Activated CD8-positive, alpha-beta memory T cell treated with anti-CD3 and anti-CD28 coated beads for 48 hours (primary cell): ENCODE data around the gene WT1.
"Not testable (repeated sequence)": the region's sequence is repeated elsewhere in the genome, so short reads cannot be mapped to it uniquely, and the experiment has no call there.

ENCODE experiments used
- DNase-seq, 3 experiments: peaks; one replicate each; pipeline ENCODE4 v3.0.0-alpha.2; 2020; ENCODE audit warnings: low read depth in 2 of 3, low spot score in 2 of 3

Gene WT1

GRCh38 chr11:32435511-32435941, at the start of gene WT1:
WT1 (minus strand) TSS chr11:32435539.
- no peak for DNase-seq

GRCh38 chr11:32479291-32479690, 44.0 kb upstream of the WT1 start:
- DNase-seq = no peak

DNA sequence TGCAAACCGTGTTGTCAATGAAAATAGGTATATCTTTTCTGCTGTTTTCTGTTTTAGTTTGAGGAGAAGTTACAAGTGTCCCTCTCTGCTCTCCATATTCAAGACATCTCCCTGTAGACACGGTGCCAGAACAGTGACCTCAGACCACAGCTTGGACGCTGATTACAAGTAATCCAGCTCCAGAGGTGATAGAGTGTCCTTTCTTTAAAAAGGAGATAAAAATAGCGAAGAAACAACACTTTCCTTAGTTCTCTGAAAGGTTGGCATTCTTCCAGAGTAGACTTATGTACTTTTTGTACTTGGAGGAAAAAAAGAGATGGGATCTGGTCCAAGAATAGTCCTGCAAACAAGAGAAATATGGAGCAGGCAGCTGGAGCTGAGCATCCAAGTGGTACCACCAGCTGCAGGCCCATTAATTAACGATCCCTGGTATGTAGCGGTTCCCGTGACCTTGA, 43.0 kb upstream of the WT1 start:
- DNase-seq = no peak

- no peak for DNase-seq
These were observed 38.1 kb upstream of the WT1 start for GRCh38 chr11:32473282-32473909.

DNA sequence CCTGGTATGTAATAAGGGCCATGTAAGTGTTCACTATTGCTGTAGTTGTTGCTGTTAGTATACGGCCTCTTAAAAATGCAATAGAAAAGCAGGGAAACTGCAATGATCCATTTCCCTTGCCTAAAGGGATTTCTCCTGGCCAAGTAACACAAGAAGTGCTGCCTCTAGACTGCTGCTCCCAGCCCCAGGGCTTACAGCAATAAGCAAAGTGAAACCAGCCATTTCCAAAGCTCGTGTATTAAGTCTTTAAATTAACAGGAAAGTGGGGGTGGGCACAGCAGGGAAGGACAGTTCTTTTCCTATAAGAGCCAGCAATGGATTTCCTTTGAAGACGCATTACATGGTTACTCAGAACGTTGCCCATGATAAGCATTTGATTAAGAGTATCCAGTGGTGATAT, 36.9 kb upstream of the WT1 start:
- no peak for DNase-seq

- not testable (repeated sequence) for DNase-seq
These were observed 36.2 kb upstream of the WT1 start for GRCh38 chr11:32471544-32471943.

DNA sequence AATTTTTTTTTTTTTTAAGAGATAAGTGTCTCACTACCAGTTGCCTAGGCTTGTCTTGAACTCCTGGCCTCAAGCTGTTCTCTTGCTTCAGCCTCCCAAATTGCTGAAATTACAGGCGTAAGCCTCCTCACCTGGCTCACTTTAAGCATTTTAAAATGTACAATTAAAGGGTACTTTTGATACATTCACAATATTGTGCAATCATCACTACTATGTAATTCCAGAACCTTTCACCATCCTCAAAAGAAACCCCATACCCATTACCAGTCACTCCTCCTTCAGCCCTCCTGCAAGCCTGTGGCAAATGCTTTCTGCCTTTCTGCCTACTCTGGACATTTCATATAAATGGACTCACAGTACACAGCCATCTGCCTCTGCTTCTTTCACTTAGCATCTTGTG, 34.5 kb upstream of the WT1 start:
- DNase-seq = no peak

GRCh38 chr11:32466279-32466915, 31.1 kb upstream of the WT1 start:
- DNase-seq = no peak

DNA sequence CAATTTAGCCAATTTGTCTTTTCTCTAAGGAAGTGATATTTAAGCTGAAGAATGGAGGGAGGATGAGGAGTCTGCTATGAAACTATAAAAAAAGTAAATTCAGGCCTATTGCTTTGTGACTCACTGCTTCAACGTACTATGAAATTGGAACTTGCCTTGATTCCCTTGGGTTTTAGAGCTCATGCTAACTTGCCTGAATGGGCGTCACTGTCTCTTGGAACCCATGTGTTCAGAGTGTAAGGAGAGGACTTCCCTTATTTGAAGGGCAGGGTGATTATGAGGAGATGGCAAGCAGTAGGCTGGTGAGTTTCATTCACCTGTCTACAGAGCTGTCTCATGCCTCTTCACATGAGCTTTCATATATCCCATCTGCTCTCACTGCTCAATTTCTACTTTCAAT, 28.7 kb upstream of the WT1 start:
- no peak for DNase-seq

DNA sequence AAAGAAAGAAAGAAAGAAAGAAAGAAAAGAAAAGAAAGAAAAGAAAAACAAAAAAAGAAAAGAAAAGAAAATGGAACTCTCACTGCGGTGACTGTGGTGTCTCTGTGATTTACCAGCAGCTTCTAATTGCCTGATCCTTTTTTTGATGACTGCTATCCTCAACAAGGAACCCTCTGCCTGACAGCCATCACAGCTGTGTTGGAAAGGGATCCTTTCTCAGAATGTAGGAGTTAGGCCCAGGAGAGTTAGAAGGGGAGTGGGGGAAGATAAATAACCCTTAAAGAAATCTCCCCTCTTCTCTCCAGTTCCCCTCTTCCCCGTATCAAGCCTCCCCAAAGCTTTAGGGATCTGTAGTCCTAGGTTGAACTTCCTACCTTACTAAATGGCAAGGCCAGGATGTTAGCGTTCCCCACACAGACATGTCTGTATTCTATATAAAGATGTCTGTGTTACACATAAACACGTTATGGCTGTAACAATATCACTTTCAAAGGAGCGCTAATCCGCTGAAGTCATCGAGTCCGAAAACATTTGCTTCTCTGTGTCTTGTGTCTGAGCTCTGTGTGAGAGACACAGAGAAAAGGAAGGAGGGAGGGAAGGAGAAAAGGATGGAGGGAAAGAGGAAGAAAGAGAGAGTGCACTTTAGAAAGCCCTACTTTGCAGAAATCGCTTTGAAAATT, 26.8 kb upstream of the WT1 start:
- DNase-seq = no peak

DNA sequence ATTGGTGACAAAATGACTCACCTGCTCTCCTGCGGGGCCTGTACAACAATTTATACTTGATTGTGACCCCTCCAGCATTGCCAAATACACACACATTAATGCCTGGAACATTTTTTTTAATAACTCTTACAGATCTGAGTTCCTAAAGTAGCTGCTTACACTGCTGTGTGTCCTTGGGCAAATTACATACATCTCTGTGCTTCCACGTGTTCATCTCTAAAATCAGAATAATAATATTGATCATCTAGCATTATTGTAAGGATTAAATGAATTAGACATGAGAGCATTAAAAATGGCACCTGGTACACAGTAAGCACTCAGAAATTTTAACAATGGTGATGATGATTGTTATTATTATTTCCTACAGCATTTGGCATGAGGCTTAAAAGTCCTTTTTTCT, 21.5 kb upstream of the WT1 start:
- no peak for DNase-seq

GRCh38 chr11:32454993-32455392, 19.7 kb upstream of the WT1 start:
- no peak for DNase-seq

GRCh38 chr11:32451808-32452207, 16.5 kb upstream of the WT1 start:
- DNase-seq = no peak

- no peak for DNase-seq
These were observed 15.0 kb upstream of the WT1 start for GRCh38 chr11:32450372-32450771.

DNA sequence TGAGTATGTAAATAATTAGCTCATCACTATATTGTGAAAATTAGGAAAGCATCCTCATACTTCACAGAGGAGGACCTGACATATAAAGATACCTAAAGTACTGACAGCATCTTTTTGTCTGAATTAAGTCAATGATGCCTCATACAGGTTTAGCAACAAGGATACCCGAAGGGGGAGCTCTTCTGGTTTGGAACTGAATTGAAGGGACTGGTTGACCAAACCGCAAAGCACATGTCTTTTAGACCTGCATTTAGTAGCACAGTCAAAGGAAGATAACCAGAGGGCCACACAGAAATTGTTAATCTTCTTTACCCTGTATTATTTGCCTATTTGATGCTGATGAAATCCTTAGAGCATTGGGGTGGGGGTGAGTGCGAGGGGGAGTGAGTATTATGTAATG, 12.9 kb upstream of the WT1 start:
- DNase-seq = no peak

DNA sequence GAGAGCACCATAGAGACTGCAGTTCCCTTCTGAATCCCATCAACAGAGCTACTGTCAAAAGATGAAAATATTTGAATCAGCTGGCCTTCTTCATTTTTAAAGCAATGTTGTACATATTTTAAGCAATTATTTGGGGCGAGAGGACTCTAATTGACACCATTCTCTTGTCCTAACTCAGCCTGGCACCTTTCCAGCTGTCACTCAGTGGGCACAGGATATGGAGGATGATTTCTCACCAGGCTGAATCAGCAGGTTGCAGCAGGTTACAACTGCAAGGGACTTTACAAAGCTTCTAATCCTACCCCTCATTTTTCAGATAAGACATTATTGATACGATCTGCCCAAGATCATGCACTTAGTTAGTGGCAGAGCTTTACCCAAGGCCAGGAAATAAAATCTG, 11.9 kb upstream of the WT1 start:
- no peak for DNase-seq

- DNase-seq = no peak
These were observed 10.9 kb upstream of the WT1 start for GRCh38 chr11:32446227-32446626.

DNA sequence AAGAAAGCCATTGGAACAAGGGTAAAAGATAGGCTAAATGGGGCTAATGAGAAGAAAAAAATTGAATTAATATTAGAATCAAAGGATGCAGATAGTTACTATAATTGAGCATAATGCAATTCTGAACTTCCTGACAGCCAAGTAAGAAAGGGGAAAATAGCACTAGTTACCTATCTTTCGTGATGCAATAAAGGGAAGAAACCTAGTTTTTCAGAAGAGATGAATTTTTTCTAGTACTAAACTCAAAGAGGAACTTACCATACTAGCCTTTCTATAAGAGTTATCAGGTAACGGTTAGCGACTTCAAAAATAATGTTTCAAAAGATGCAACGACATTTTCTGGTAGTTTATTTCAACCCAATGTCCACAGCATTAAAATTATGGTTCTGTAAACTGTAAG, 8.8 kb upstream of the WT1 start:
- no peak for DNase-seq

- DNase-seq = no peak
These were observed 5.6 kb upstream of the WT1 start for GRCh38 chr11:32440916-32441315.

DNA sequence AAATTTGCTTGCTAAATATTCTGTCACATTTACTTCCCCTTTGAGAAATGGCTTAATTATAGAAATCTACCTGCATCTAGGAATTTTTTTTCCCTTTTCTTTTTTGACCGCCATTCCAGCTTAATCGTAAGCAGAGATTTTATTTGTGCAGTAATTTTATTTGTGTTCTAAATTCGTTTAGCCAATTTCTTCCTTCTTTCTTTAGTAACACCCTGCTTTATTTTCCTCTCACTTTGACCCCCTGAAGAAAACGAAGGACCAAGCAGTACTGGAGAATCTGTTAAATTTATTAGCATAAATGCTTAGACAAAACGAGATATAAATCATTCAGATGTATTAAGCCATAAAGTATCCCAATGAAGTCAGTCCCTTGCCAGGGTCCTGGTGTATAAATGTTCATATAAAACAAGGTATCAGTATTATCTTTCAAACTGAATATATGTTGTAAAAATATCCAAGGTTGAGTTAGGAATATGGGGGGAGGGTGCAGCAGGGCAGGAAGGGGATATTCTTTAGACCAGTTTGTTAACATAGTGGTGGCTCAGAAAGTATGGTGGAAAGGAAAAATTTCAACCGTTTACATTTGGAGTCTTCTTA, 5.1 kb upstream of the WT1 start:
- DNase-seq = no peak

DNA sequence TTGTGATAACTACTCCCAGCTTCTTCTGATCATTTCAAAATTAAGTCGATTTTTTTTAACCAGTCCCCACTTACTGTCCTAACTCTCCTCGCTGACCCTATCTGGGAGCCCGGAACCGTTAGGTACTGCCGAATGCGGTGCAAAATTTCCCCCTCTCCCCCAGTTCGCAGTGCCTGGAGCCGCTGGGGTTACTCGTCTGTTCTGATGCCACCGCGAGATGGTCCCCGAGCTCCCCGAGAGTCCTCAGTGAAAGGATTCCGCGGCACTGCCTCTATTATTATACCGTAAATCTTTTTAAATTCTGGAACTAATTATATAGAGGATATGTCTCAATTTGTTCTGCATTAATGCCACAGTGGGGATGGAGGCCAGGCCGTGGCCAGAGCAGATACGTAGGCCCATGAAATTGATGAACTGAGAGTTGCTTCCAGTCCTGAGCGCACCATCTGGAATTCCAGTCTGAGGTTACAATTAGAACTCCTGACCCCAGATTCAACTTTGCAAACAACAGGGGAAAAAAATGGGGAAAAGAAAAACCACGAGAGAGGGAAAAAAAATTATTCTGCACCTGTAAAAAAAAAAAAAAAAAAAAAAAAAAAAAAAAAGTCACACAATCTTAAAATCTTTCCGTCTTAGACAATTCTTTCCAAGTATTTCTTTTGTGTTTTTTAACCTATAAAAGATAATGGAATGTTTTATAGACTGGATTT, 4.3 kb upstream of the WT1 start:
- DNase-seq = no peak
